Activated CD8-positive, alpha-beta memory T cell treated with anti-CD3 and anti-CD28 coated beads for 48 hours (primary cell): ENCODE measurements around the gene OR2AT4.
"Not testable (repeated sequence)": the region's sequence is repeated elsewhere in the genome, so short reads cannot be mapped to it uniquely, and the experiment has no call there.

Experiments
- DNase-seq, 3 experiments: peaks; one replicate each; pipeline ENCODE4 v3.0.0-alpha.2; 2020; ENCODE audit warnings: low read depth in 2 of 3, low spot score in 2 of 3

The OR2AT4 gene

DNA sequence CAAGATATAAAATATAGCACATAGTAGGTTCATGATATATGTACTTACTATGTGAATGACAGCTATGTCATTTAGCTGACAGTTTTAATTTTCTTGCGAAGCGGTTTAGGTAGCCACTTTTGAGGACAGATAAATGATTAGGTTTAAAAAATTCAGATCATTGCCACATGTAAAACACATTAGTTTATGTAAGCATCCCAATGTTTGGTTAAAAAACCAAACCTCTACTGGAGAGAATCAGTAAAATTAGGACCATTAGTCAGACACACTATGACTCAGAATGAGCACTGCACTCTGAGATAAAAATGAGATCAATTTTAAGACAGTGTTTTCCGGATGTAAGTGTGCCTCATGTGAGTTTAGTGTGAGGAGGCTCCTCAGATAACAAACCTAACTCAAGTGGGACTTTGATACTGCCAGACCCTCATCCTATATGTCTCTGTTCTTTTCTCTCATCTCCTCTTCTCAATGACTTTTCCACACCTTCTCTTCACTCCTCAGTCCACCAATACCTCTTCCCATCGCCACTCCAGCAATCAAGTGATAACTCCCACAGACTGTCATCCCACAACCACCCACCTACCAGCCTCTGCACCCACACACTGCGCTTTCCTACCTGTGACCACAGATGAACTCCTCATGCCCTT is 6.8 kb upstream of the OR2AT4 start:
- no peak for DNase-seq

DNA sequence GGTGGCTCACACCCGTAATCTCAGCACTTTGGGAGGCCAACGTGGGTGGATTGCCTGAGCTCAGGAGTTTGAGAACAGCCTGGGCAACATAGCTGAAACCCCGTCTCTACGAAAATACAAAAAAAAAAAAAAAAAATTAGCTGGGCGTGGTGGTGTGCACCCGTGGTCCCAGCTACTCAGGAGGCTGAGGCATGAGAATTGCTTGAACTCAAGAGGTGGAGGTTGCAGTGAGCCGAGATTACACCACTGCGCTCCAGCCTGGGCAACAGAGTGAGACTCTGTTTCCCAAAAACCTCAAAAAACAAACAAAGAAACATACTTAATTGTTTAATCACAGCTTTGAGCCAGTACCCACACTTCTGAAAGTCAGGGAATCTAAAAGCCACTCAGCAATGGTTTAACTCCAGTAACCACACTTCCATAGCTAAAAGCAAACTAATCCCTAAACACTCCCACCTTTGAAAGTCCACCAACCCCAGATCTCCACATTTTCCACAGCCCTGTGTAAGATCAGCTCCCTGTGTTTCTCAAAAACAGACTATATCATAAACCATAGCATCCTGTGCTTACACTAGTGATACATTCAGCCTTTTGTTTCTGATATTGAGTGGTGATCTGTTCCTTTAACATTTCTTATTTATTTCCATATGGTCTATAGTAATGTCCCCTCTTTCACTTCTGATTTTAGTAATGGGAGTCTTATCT is 4.9 kb upstream of the OR2AT4 start:
- DNase-seq: no peak

DNA sequence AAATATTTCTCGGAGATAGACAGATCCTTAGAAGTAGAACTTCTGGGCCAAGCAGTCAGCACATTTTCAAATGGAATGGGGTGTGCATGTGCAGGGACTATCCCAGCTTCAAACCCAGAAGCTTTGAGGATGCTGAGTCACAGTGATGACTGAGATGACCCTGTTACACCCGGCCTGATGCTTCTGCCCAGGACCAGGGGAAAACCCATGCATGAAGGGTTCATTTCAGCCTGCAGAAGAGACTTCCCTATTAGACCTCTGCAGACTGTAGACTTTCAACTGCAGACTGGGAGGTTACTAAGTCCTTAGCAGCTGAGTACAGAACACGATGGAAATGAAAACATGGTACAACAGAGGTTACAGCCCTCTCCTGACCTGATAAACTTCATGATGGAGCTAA is 3.6 kb upstream of the OR2AT4 start:
- peak in 2 of 3 experiments; percentile 12 to 20 for DNase-seq

DNA sequence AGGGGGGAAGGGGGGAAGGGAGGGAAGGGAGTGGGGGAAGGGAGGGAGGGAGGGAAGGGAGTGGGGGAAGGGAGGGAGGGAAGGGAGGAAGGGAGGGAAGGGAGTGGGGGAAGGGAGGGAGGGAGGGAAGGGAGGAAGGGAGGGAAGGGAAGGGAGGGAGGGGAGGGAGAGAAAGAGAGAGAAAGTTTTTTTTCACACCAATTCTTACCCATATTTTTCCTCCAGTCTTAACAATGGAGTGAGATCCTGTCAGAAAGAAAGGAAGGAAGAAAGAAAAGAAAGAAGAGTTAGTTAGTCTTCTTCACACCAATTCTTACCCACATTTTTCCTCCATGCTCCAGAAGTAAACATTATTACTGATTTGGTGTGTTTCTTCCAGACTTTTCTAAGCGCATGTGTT is 3.0 kb upstream of the OR2AT4 start:
- DNase-seq: no peak

DNA sequence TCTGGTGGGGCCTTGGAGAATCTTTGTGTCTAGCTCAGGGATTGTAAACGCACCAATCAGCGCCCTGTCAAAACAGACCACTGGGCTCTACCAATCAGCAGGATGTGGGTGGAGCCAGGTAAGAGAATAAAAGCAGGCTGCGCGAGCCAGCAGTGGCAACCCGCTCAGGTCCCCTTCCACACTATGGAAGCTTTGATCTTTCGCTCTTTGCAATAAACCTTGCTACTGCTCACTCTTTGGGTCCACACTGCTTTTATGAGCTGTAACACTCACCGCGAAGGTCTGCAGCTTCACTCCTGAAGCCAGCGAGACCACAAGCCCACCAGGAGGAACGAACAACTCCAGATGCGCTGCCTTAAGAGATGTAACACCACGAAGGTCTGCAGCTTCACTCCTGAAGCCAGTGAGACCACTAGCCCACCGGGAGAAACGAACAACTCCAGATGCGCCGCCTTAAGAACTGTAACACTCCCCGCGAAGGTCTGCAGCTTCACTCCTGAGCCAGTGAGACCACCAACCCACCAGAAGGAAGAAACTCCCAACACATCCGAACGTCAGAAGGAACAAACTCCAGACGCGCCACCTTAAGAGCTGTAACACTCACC is 2.3 kb upstream of the OR2AT4 start:
- DNase-seq: not testable (repeated sequence)

DNA sequence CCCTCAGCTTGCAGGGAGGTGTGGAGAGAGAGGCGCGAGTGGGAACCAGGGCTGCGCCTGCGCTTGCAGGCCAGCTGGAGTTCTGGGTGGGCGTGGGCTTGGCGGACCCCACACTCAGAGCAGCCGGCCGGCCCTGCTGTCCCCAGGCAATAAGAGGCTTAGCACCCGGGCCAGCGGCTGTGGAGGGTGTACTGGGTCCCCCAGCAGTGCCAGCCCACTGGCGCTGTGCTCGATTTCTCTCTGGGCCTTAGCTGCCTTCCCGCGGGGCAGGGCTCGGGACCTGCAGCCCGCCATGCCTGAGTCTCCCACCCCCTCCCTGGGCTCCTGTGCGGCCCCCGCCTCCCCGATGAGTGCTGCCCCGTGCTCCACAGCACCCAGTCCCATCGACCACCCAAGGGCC is 1.5 kb upstream of the OR2AT4 start:
- DNase-seq: not testable (repeated sequence)

DNA sequence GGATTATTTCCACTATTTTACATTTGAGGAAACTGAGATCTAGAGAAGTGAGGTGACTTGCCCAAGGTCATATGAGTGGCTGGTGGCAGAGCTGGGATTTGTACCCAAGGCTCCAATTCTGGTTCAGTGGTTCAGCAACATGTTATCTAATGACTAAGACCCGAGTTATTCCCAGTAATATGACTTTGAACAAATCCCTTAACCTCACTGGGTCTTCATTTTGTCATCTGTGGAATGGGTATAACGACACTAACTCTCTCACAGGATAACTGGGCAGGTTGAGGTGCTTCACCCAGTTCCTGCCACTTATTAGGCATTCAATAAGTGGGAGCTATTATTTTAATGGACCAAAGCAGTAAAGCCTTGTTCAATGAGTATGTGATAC is 489 bp upstream of the OR2AT4 start:
- no peak for DNase-seq

DNA sequence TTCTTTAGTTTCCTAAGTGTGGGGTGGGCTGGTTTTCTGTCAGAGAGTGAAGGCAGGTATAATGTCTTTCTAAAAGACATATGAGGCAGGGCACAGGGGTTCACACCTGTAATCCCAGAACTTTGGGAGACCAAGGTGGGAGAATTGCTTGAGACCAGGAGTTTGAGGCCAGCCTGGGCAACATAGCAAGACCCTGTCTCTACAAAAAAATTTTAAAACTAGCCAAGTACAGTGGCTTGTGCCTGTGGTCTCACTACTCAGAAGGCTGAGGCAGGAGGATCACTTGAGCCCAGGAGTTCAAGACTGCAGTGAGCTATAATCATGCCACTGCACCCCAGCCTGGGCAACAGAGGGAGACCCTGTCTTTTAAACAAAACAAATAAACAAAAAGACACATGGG is 2.3 kb downstream of the OR2AT4 start:
- not testable (repeated sequence) for DNase-seq

DNA sequence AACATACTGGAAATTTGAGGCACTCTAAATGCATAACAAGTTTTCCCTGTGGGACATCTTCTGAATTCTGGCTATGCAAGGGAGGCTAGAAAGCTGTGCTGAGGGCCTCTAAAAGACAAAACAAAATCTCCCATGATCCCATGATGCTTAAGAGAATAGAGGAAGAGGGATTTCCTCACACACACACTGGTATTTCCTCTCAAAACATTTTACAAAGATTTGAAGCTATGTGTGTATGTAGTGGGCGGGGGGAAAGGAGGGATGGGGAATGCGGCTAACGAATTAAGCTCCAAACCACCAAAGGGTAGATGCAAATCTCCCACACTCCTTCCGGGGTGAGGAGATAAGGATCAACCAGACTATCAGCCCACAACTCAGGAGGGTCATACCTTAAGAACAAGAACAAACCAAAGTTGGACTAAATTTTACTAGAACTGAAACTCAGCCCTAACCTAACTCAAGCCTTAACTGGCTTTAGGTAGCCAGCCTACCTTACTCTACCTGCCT is 6.0 kb downstream of the OR2AT4 start:
- no peak for DNase-seq

DNA sequence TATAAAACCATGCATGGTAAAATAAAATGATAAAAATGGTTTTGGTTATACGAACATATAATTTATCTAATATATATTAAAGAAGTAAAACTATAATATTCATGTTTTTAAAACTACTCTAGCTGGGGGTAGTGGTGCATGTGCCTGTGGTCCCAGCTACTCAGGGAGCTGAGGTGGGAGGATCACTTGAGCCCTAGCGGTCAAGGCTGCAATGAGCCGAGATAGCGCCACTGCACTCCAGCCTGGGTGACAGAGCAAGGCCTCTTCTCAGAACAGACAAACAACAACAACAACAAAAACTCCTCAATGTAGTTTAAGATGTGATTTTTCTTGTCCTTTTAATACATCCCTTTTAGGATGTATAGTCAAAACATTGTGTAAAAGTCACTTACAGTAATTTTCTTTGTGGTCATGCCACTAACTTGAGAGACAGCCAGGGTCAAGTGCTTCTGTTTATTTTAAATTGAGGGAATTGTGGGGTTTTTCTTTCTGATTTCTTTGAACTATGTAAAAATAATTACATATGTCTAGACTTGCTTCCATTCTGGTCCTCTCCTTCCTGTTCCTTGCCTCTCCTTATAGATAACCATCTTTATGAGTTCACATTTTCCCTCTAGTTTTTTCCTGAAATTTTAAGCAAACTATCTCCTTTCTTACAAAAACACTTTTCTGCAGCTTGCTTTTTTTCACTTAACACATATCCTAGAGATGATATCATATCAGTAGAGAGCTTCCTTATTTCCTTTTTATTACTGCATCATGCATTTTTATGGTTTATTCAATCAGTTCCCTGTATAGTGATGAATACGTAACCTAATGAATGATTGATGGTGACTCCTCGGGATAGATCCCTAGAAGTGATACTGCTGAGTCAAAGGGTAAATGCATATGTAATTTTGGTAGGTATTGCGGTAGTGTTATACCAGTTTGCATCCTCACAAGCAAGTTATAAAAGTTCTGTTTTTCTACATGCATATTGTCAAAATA is 9.1 kb downstream of the OR2AT4 start:
- no peak for DNase-seq

DNA sequence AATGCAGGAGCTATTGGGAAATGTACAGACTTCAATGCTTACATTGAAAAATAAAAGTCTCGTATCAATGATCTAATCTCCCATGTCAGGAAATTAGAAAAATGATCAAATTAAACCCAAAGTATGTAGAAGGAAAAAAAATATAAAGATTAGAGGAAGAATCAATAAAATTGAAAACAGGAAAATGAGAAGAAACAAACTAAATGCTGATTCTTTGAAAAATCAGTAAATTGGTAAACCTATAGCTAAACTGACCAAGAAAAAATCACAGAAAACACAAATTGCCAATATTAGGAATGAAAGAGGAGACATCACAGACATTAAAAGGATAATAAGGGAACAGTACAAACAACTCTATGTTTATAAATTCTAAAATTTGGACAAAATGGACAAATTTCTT is 11.8 kb downstream of the OR2AT4 start:
- DNase-seq: no peak

DNA sequence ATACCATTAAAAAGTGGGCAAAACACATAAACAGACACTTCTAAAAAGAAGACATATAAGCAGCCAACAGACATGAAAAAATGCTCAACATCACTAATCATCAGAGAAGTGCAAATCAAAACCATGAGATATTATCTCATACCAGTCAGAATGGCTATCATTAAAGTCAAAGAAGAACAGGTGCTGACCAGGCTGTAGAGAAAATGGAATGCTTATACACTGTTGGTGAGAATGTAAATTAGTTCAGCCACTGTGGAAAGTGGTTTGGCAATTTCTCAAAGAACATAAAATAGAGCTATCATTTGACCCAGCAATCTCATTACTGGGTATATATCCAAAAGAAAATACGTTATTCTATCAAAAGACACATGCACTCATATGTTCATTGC is 13.5 kb downstream of the OR2AT4 start:
- no peak for DNase-seq

DNA sequence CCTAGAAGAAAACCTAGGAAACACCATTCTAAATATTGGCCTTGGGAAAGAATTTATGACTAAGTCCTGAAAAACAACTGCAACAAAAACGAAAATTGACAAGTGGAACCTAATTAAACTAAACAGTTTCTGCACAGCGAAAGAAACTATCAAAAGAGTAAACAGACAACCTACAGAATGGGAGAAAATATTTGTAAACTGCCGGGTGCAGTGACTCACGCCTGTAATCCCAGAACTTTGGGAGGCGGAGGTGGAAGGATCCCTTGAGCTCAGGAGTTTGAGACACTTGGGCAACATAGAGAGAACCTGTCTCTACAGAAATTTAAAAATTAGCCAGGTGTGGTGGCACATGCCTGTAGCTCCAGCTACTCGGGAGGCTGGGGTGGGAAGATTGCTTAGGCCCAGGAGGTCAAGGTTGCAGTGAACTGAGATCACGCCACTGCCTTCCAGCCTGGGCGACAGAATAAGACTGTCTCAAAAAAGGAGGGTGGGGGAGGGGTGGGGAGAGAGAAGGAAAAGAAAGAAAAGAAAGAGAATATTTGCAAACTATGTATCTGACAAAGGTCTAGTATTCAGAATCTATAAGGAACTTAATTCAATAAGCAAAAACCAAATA is 14.0 kb downstream of the OR2AT4 start:
- DNase-seq: no peak

DNA sequence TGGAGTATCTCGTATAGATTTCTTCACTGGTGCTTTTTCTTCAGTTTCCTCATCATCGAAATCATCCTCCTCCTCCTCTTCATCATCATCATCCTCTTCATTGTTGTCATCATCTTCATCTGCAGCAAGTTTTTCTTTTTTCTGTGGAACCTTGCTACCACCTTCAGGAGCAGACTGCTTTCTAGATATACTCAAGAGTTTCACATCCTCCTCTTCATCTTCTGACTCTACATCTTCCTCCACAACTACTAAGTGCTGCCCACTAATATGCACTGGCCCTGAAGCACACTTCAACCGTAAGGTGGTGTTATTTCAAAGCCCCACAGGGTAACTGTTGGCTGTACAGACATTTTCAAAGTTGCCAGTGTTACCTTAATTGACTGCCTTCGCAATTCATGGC is 17.1 kb downstream of the OR2AT4 start:
- DNase-seq: no peak

DNA sequence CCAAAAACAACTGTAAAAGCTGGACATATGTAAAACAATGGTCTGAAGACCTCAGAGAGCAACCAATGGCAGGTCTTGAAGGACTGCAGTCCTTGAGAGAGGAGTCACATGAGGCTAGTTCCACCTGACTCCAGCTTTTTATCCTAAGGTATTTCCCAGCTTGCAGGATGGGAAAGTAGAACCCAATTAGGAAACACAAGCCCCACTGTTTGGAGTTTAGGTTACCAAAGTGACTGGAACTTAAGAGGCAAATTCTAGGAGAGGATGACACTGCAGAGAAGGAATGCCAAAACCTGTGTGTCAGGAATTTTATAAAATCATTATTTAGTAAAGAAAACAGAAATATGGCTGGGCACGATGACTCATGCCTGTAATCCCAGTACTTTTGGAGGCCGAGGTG is 18.4 kb downstream of the OR2AT4 start:
- no peak for DNase-seq

DNA sequence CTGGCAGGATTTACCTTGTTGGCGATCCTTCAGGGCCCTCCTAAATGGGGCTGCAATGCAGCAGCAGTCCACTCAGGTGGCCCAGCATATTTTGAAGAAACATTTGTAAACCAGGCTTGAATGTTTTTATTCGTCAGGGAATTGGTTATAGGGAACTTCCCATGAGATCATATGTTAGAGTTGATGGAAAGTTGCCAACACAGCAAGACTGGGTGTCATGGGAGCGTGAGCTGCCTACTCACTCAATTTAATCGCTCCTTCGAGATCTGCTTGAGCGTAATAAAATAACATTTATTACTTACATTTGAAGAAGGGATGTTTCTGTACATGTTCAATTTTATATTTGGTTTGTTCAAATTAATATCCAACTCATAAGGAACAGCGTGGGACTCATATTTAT is 19.4 kb downstream of the OR2AT4 start:
- no peak for DNase-seq

DNA sequence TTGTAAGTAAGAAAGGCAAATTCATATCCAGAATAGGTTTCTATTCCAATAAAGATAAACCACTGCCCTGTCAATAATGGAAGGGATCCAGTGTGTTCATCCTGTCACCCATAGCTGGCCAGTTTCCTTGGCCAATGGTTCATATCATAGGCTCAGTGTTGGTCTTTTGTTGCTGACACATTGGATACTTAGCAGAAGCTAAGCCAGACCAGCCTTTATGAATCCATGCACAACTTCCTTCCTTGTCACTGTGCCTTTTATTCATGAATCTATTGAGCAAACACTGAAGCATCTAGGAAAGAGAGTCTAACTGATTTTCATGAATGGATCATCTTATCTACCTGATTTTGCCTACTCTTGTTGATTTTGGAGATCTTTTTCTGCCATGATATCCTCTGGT is 20.0 kb downstream of the OR2AT4 start:
- no peak for DNase-seq

DNA sequence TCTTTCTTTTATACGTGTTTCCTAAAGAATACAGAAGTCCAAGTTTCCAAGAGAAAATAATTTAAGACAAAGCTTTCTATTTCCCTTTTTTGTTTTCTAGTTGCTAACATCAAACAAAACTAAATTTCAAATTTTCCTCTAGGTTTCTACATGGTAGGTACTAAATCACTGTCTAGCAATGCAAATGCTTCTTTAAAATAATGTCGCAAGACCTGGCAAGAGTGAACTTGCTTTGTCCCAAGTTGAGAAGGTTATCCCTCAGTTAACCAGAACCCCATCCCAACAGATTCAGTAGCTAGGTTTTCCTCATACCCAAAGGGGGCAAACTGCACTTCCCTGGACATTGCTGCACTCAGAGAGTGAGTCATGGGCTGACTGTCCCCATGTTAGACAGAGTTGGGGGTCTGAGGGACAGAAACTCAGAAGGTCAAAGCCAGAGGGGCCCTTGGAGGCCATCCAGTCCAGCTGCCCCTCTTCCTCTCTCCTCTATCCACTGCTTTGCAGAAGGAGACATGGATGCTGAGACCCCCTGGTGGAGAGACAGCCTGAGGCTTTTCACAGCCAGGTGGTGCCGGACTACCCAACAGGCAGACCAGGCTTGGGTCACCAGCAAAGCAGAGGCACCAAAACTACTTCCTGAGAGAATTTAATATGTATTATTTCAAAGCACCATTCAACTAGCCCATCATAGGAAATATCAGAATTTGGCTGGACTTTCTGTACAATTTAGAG is 23.1 kb downstream of the OR2AT4 start:
- DNase-seq: no peak

DNA sequence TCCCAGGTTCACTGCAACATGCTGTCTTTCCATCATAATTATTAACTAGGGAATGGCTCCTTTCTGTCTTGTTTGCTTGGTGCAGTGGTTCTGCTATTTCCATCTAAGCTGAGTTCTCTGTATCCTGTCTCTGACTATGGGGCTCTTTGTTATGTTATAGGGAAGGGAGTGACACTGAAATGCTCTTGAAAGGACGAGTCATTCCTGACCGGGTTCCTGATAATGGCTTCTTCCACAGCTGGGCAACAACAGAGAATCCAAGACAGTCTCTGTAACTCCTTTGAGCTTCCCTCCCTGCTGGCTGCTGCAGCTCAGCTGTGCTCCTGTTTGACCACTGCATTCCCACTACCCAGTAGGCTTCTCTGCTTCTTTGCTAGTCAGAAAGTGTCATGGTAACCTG is 24.1 kb downstream of the OR2AT4 start:
- DNase-seq: no peak

DNA sequence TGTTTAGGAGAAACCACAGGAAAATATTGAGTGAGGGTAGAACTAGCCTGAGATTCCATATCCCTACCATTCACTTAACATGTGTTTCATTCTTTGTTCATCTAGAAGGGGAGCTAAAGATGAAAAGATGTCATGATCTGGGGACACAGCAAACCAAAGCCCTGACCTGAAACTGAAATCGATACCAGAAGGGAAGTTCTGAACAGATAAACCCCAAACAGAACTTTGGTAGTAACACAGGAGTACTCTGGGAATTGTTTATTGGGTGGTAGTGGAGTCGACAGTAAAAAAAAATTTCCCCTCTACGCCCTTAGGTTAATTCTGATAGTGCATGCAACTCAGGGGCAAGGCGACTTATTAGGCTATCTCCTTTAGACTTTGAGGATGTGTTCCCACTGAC is 27.2 kb downstream of the OR2AT4 start:
- DNase-seq: no peak
